ENCODE results near the gene SMIM7. TPM values are rescaled to one million over a fixed set of nuclear protein-coding genes. Genes with fewer than 3 reads are reported as not detected.
"Not testable (repeated sequence)": the region's sequence is repeated elsewhere in the genome, so short reads cannot be mapped to it uniquely, and the experiment has no call there.

SMIM7 gene
- total RNA-seq, 4 donors from 2014 or later, result 36.4 to 60.5 (median 49.8) TPM

DNA sequence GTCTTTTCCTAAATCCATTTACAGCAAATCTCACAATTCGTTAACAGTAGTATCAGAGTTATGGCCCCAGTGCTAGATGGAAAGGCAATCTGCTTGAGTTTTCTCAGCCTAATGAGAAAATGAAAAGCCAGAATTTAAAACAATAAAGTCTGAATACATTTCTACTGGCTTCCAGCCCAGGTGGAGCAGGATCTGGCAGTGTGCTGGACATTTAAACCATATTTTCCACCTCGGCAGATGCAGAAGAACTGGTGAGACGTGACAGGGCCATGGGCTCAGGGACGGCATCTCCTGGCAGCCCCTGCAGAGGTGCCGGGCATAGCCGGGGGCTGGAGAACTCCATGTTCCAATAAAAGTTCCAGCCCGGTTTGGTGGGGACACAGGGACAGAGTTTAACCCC, 7.1 kb downstream of the SMIM7 start:
- no peaks in the 10 kb centered on the region for H3K27me3 ChIP-seq
- TF ChIP-seq POLR2A (IDR thresholded peaks at IDR 0.05), result no peak
- TF ChIP-seq, protein P1, sequence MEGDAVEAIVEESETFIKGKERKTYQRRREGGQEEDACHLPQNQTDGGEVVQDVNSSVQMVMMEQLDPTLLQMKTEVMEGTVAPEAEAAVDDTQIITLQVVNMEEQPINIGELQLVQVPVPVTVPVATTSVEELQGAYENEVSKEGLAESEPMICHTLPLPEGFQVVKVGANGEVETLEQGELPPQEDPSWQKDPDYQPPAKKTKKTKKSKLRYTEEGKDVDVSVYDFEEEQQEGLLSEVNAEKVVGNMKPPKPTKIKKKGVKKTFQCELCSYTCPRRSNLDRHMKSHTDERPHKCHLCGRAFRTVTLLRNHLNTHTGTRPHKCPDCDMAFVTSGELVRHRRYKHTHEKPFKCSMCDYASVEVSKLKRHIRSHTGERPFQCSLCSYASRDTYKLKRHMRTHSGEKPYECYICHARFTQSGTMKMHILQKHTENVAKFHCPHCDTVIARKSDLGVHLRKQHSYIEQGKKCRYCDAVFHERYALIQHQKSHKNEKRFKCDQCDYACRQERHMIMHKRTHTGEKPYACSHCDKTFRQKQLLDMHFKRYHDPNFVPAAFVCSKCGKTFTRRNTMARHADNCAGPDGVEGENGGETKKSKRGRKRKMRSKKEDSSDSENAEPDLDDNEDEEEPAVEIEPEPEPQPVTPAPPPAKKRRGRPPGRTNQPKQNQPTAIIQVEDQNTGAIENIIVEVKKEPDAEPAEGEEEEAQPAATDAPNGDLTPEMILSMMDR (IDR thresholded peaks at IDR 0.05 in 4 of 5, conservative IDR thresholded peaks at IDR 0.05 in 1 of 5), result no peak
- in situ Hi-C loops (cut with MboI; ENCODE audit: low sequenced_read_pairs in 4 of 4) (no loop called here), intact Hi-C loops (cut with DNase I; ENCODE audit: low total_unique reads) (no loop called here)
- peaks cover 45 to 47% of the 10 kb centered on the region in 2 donors for H3K4me1 ChIP-seq
- H3K36me3 ChIP-seq, result peaks cover 0 to 67% of the 10 kb centered on the region in 2 donors
- H3K4me3 ChIP-seq, result no peak overlapping the region
- no peaks in the 10 kb centered on the region for H3K9me3 ChIP-seq
- peak overlapping the region; percentile 89 to 90 (median 90) for H3K27ac ChIP-seq
- ATAC-seq (no peak), DNase-seq (no peak)

DNA sequence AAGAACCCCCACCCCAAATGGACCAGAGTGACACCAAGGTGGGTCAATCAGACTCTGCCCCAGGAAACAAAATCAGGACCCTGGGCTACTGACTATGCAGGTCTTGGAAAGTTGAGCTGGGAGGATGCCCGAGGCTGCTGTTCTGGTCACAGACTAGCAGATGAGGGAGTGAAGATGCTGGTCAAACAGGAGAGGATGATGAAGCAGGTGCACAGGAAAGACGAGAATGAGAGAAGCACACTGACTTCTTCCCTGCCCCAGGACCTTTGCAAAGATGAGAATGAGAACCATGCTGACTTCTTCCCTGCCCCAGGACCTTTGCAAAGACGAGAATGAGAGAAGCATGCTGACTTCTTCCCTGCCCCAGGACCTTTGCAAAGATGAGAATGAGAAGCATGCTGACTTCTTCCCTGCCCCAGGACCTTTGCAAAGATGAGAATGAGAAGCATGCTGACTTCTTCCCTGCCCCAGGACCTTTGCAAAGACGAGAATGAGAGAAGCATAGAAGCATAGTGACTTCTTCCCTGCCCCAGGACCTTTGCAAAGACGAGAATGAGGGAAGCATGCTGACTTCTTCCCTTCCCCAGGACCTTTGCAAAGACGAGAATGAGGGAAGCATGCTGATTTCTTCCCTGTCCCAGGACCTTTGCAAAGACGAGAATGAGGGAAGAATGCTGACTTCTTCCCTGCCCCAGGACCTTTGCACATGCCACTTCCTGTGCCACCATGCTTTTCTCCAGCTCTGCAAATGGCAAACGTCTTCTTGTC, 8.3 kb downstream of the SMIM7 start:
- in situ Hi-C loops (cut with MboI; ENCODE audit: low sequenced_read_pairs in 4 of 4); ATAC-seq; H3K9me3 ChIP-seq; intact Hi-C loops (cut with DNase I; ENCODE audit: low total_unique reads); H3K27me3 ChIP-seq; H3K4me3 ChIP-seq; DNase-seq: not testable (repeated sequence)
- Histone ChIP-seq H3K36me3 (peaks cover 0 to 66% of the 10 kb centered on the region in 2 donors), H3K4me1 (peaks cover 43 to 47% of the 10 kb centered on the region in 2 donors), H3K27ac (peak overlapping the region; percentile 89 to 90 (median 90))

- Histone ChIP-seq H3K27me3 (no peaks in the 10 kb centered on the region), H3K4me1 (peaks cover 43 to 50% of the 10 kb centered on the region in 2 donors), H3K4me3 (no peak overlapping the region), H3K36me3 (peaks cover 0 to 66% of the 10 kb centered on the region in 2 donors), H3K27ac (peak overlapping the region; percentile 89 to 90 (median 90)), H3K9me3 (no peaks in the 10 kb centered on the region)
- DNase-seq (peak; percentile 63 to 85), ATAC-seq (peak; percentile 97)
- in situ Hi-C loops (cut with MboI; ENCODE audit: low sequenced_read_pairs in 4 of 4), result no loop called here
- no peak for TF ChIP-seq POLR2A (IDR thresholded peaks at IDR 0.05)
- TF ChIP-seq, protein P1 (IDR thresholded peaks at IDR 0.05 in 4 of 5, conservative IDR thresholded peaks at IDR 0.05 in 1 of 5), result no peak
- intact Hi-C loops (cut with DNase I; ENCODE audit: low total_unique reads), result no loop called here
These were observed 9.1 kb downstream of the SMIM7 start for GRCh38 chr19:16650821-16651220.

- intact Hi-C loops (cut with DNase I; ENCODE audit: low total_unique reads) (no loop called here), in situ Hi-C loops (cut with MboI; ENCODE audit: low sequenced_read_pairs in 4 of 4) (no loop called here)
- DNase-seq, result peak in 1 of 2 donors; percentile 65
These were observed 10.2 kb downstream of the SMIM7 start for GRCh38 chr19:16649734-16650133.

GRCh38 chr19:16645140-16645539, 14.8 kb downstream of the SMIM7 start:
- ATAC-seq (peak; percentile 75), DNase-seq (peak in 1 of 2 donors; percentile 61)
- in situ Hi-C loops (cut with MboI; ENCODE audit: low sequenced_read_pairs in 4 of 4) (no loop called here), intact Hi-C loops (cut with DNase I; ENCODE audit: low total_unique reads) (no loop called here)
- H3K4me1 ChIP-seq, result peaks cover 30 to 34% of the 10 kb centered on the region in 2 donors
- TF ChIP-seq POLR2A (IDR thresholded peaks at IDR 0.05), result no peak
- TF ChIP-seq, protein P1 (IDR thresholded peaks at IDR 0.05 in 4 of 5, conservative IDR thresholded peaks at IDR 0.05 in 1 of 5), result no peak
- peak overlapping the region; percentile 30 to 72 (median 52) for H3K27ac ChIP-seq
- no peak overlapping the region for H3K4me3 ChIP-seq
- H3K36me3 ChIP-seq, result peaks cover 0 to 74% of the 10 kb centered on the region in 2 donors
- H3K27me3 ChIP-seq, result no peaks in the 10 kb centered on the region
- H3K9me3 ChIP-seq, result no peaks in the 10 kb centered on the region

More at GRCh38 chr19:16649734-16650133, 10.2 kb downstream of the SMIM7 start:
- no peak for TF ChIP-seq POLR2A (IDR thresholded peaks at IDR 0.05)
- TF ChIP-seq, protein P1 (IDR thresholded peaks at IDR 0.05 in 4 of 5, conservative IDR thresholded peaks at IDR 0.05 in 1 of 5), result no peak
- Histone ChIP-seq H3K4me3 (no peak overlapping the region), H3K27ac (peak overlapping the region; percentile 89 to 90 (median 90)), H3K4me1 (peaks cover 54 to 58% of the 10 kb centered on the region in 2 donors), H3K9me3 (no peaks in the 10 kb centered on the region), H3K27me3 (no peaks in the 10 kb centered on the region), H3K36me3 (peaks cover 0 to 72% of the 10 kb centered on the region in 2 donors)
- peak; percentile 45 to 51 for ATAC-seq
